ENCODE data around the gene ZNF697. TPM values are rescaled to one million over a fixed set of nuclear protein-coding genes. Genes with fewer than 3 reads are reported as not detected.
A peak's percentile ranks its signal among the peaks of the same experiment; 100 is the strongest.
"Not testable (repeated sequence)": the region's sequence is repeated elsewhere in the genome, so short reads cannot be mapped to it uniquely, and the experiment has no call there.

The ZNF697 gene
- total RNA-seq, 1 donor from 2014 or later: 13.0 TPM

DNA sequence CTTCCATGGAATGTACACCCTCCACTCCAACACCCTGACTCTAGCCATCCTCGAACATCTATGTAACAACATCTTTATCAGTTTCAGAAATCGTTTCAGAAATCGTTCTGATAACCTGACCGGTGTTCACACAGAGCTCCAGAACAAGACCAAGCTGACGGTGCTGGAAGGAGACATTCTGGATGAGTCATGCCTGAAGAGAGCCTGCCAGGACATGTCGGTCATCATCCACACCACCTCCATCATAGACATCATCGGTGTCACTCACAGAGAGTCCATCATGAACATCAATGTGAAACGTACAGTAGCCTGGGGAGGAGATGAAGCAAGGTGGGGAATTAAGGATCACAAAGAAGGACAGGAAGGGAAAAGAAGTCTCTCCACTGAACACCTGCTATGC is 43.0 kb downstream of the ZNF697 start:
- H3K9me3 Mint-ChIP-seq; H3K4me1 Mint-ChIP-seq (ENCODE audit: low read depth); intact Hi-C loops (cut with micrococcal nuclease); H3K27ac Mint-ChIP-seq; H3K36me3 Mint-ChIP-seq (ENCODE audit: low read depth); DNase-seq (ENCODE audit: low spot score); H3K27me3 Mint-ChIP-seq (ENCODE audit: low read depth); H3K4me3 Mint-ChIP-seq (ENCODE audit: low read depth): not testable (repeated sequence)

DNA sequence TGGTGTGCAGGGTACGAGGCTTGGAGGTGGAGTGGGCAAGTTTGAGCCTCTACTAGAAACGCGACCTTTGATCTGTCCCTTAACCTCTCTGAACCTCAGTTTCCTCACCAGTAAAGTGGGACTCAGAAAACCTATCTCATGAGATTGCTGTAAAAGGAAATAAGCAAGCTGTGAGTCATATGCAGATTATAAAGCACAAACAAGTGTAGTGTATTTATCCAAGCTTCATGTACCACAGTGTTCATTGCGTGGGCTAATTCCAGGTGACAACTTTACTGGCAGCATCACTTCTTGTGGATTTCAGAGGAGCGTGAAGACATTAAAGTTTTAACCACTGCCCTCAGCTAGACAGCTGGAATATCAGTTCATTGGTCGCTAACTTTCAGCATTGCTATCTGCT is 44.4 kb downstream of the ZNF697 start:
- Mint-ChIP-seq H3K27me3 (ENCODE audit: low read depth) (peaks cover 3% of the 10 kb centered on the region), H3K4me3 (ENCODE audit: low read depth) (no peak overlapping the region), H3K4me1 (ENCODE audit: low read depth) (peaks cover 5% of the 10 kb centered on the region), H3K27ac (peak overlapping the region; percentile 28), H3K36me3 (ENCODE audit: low read depth) (no peaks in the 10 kb centered on the region), H3K9me3 (no peaks in the 10 kb centered on the region)
- intact Hi-C loops (cut with micrococcal nuclease): no loop called here
- DNase-seq (ENCODE audit: low spot score): no peak

DNA sequence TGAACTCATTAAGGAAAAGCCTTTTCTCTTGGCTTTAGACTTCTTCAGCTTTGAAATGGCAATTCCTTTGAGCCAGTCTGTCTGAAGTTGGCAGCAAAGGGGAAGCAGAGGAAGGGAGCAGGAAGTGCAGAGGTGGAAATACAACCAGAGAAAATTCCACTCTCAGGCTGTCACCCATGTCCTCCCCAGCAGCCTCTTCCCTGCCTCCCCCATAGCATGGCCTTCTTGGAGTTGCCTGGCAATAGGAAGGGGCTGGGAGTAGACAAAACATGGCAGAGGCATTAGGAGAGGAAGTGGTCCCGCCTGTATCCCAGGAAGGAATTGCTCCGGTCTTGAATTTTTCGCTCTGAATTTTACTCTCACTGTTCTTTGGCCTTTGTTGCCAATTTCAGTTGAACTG is 44.8 kb downstream of the ZNF697 start:
- not testable (repeated sequence) for DNase-seq (ENCODE audit: low spot score); H3K9me3 Mint-ChIP-seq

DNA sequence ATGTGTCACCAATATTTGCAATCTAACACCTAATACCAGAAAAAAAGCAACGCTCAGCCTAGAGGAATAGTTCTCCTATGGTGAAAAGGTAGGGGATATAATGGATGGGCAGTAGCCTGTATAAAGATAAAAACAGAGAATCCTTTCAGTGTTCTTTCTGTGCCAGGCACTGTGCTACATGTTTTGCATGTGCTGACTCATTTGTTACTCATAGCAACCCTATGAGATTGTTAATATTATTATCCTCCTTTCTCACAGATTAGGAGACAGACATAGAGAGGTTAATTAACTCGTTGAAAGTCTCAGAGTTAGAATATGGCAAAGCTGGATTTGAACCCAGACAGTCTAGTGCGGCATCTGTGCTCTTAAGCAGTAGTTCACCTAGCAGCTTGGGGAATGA is 45.3 kb downstream of the ZNF697 start:
- H3K4me1 Mint-ChIP-seq (ENCODE audit: low read depth); intact Hi-C loops (cut with micrococcal nuclease); H3K36me3 Mint-ChIP-seq (ENCODE audit: low read depth); H3K9me3 Mint-ChIP-seq; DNase-seq (ENCODE audit: low spot score); H3K27ac Mint-ChIP-seq; H3K4me3 Mint-ChIP-seq (ENCODE audit: low read depth); H3K27me3 Mint-ChIP-seq (ENCODE audit: low read depth): not testable (repeated sequence)

More for the DNA sequence above, 44.8 kb downstream of the ZNF697 start:
- H3K27me3 Mint-ChIP-seq (ENCODE audit: low read depth); H3K36me3 Mint-ChIP-seq (ENCODE audit: low read depth); H3K4me1 Mint-ChIP-seq (ENCODE audit: low read depth); H3K4me3 Mint-ChIP-seq (ENCODE audit: low read depth); intact Hi-C loops (cut with micrococcal nuclease): not testable (repeated sequence)
- peak overlapping the region; percentile 28 for H3K27ac Mint-ChIP-seq

DNA sequence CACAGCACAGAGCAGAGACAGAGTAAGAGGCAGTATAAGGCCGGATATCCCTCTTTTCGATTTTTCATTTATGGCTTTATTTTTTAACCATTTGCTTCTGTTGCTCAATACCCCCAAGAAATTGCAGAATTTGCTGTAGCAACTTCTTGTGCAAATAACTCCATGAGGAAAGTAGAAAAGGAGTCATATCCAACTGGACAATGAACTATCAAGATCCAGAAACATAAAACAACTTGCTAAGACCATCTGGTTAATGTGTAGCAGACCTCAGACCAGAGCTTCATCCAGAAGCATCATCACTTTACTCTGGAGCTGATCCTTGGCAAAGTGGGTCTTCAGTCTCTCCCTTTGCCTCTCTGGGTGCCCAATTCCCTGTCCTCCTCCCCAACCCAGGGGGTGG is 45.9 kb downstream of the ZNF697 start:
- intact Hi-C loops (cut with micrococcal nuclease): no loop called here
- no peak overlapping the region for H3K4me3 Mint-ChIP-seq (ENCODE audit: low read depth)
- peaks cover 3% of the 10 kb centered on the region for H3K27me3 Mint-ChIP-seq (ENCODE audit: low read depth)
- no peak for DNase-seq (ENCODE audit: low spot score)
- H3K36me3 Mint-ChIP-seq (ENCODE audit: low read depth): no peaks in the 10 kb centered on the region
- H3K4me1 Mint-ChIP-seq (ENCODE audit: low read depth): peaks cover 5% of the 10 kb centered on the region
- no peak overlapping the region for H3K27ac Mint-ChIP-seq
- no peaks in the 10 kb centered on the region for H3K9me3 Mint-ChIP-seq

DNA sequence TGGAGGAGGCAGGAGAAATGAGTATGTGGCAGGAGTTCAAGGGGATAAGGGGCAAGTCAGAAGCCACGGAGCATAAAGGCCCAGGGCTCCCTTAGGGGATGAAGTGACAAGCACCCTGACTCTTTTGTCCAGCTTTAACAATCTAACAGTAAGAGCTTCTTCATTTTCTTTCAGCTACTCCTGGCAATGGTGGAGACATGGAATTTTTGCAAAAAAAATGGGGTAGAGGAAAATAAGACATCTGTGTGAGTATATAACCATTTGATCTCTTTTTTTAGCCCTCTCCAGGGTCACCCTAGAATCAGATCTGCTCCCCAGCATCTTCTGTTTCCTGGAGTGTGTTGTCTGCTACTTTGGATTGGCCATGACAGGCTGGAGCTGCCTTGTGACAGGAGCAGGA is 47.1 kb downstream of the ZNF697 start:
- Mint-ChIP-seq H3K4me3 (ENCODE audit: low read depth) (no peak overlapping the region), H3K9me3 (no peaks in the 10 kb centered on the region), H3K27ac (no peak overlapping the region), H3K27me3 (ENCODE audit: low read depth) (peaks cover 3% of the 10 kb centered on the region), H3K36me3 (ENCODE audit: low read depth) (no peaks in the 10 kb centered on the region), H3K4me1 (ENCODE audit: low read depth) (peaks cover 5% of the 10 kb centered on the region)
- intact Hi-C loops (cut with micrococcal nuclease): no loop called here
- DNase-seq (ENCODE audit: low spot score): no peak

DNA sequence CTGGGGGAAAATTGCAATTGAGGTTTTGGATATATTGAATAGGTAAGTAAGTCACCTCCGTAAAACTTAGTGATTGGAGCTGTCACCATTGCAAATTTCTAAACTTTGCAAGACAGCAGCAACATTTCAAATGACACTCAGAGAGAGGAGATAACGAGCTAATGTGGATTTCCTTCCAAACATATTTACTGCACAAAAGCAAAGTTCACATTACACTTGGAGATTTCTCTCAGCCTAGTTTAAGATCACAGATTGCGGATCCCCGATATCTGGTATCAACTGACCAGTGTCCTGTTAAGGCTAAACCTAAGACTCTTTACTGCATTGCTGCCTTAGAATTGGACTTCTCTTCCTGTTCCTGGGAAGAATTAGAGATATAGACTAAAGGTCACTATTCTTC is 47.5 kb downstream of the ZNF697 start:
- Mint-ChIP-seq H3K4me3 (ENCODE audit: low read depth) (no peak overlapping the region), H3K27ac (no peak overlapping the region), H3K9me3 (no peaks in the 10 kb centered on the region), H3K4me1 (ENCODE audit: low read depth) (peaks cover 5% of the 10 kb centered on the region), H3K27me3 (ENCODE audit: low read depth) (peaks cover 3% of the 10 kb centered on the region), H3K36me3 (ENCODE audit: low read depth) (no peaks in the 10 kb centered on the region)
- DNase-seq (ENCODE audit: low spot score): no peak
- intact Hi-C loops (cut with micrococcal nuclease): no loop called here

DNA sequence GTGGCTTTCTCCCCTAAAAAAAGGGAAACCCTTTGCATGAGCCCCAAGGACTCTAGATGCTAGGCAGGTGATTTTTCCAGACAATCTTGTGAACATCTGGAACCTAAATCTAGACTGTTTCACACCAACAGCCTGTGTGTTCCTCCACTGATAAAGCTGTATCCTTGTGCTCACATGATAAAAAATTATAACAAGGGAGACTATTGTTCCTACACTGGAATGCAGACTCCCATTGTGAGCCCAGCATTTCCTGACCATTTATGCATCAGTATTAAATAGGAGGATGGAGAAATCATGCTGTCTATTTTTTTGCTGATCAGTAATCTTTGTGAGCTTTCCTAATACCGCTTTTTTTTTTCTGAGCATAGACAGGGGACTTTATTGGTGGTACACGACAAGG is 52.5 kb downstream of the ZNF697 start:
- no peaks in the 10 kb centered on the region for H3K36me3 Mint-ChIP-seq (ENCODE audit: low read depth)

DNA sequence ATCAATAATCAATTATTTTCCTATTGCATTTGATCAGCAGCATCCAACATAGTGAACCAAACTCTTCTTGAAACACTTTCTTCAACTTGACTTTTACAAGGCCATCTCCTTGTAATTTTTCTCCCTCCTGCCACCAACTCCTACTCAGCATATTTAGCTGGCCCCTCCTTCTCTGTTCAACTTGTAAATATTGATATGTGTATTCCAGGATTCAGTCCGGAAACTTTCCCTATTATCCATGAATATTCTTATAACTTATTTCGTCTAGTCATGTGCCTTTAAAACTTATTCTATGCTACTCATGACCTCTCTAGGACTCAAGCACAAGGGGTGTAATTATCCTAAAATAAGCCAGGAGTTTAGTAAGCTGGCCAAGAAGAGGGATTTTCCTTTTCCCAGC is 52.9 kb downstream of the ZNF697 start:
- no peak for DNase-seq (ENCODE audit: low spot score)
- intact Hi-C loops (cut with micrococcal nuclease): no loop called here
- Mint-ChIP-seq H3K36me3 (ENCODE audit: low read depth) (no peaks in the 10 kb centered on the region), H3K4me1 (ENCODE audit: low read depth) (no peaks in the 10 kb centered on the region), H3K27me3 (ENCODE audit: low read depth) (peaks cover 9% of the 10 kb centered on the region), H3K4me3 (ENCODE audit: low read depth) (no peak overlapping the region), H3K9me3 (no peaks in the 10 kb centered on the region), H3K27ac (no peak overlapping the region)

More for the DNA sequence above, 52.5 kb downstream of the ZNF697 start:
- Mint-ChIP-seq H3K9me3 (no peaks in the 10 kb centered on the region), H3K27ac (no peak overlapping the region), H3K4me3 (ENCODE audit: low read depth) (no peak overlapping the region), H3K4me1 (ENCODE audit: low read depth) (no peaks in the 10 kb centered on the region), H3K27me3 (ENCODE audit: low read depth) (peaks cover 9% of the 10 kb centered on the region)
- DNase-seq (ENCODE audit: low spot score): no peak
- intact Hi-C loops (cut with micrococcal nuclease): no loop called here

DNA sequence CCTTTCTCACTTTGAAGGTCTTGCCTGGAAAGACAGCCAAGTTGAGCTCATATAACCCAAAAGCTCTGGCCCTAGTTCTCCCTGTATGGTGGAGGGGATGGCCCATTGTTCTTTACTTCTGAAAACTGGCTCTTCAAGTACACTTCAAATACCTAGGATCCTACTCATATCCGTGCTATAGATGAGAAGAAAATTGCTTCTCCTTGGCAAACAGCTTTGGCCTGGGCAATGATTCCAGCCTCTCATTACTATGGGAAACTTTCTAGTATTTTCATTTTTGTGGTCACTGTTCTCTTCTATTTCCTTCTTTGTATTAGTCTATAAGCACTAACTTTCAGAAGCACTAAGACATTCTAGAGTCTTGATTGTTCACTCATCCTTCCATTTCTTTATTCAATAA is 53.7 kb downstream of the ZNF697 start:
- no peak overlapping the region for H3K4me3 Mint-ChIP-seq (ENCODE audit: low read depth)
- no peak for DNase-seq (ENCODE audit: low spot score)
- H3K4me1 Mint-ChIP-seq (ENCODE audit: low read depth): no peaks in the 10 kb centered on the region
- no peaks in the 10 kb centered on the region for H3K9me3 Mint-ChIP-seq
- intact Hi-C loops (cut with micrococcal nuclease): no loop called here
- H3K27me3 Mint-ChIP-seq (ENCODE audit: low read depth): peaks cover 9% of the 10 kb centered on the region
- no peak overlapping the region for H3K27ac Mint-ChIP-seq
- H3K36me3 Mint-ChIP-seq (ENCODE audit: low read depth): no peaks in the 10 kb centered on the region

DNA sequence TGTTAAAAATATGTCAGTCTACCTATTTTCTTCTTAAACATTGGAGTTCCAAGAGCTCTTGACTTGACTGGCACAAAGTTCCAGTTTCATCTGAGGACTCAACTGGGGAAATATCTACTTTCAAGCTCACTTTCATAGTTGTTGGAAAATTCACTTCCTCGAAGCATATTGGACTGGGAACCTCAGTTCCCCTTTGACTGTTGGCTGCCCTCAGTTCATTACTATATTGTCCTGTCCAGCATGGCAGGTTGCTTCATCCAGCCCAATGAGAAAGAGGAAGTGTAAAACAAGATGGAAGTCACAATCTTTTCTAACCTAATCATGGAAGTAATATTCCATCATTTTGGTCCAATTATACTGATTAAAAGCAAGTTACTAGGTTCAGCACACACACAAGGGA is 54.3 kb downstream of the ZNF697 start:
- no peaks in the 10 kb centered on the region for H3K36me3 Mint-ChIP-seq (ENCODE audit: low read depth)
- no peak overlapping the region for H3K4me3 Mint-ChIP-seq (ENCODE audit: low read depth)
- H3K27ac Mint-ChIP-seq: no peak overlapping the region
- no peaks in the 10 kb centered on the region for H3K4me1 Mint-ChIP-seq (ENCODE audit: low read depth)
- no peaks in the 10 kb centered on the region for H3K9me3 Mint-ChIP-seq
- DNase-seq (ENCODE audit: low spot score): no peak
- peaks cover 9% of the 10 kb centered on the region for H3K27me3 Mint-ChIP-seq (ENCODE audit: low read depth)
- intact Hi-C loops (cut with micrococcal nuclease): no loop called here

DNA sequence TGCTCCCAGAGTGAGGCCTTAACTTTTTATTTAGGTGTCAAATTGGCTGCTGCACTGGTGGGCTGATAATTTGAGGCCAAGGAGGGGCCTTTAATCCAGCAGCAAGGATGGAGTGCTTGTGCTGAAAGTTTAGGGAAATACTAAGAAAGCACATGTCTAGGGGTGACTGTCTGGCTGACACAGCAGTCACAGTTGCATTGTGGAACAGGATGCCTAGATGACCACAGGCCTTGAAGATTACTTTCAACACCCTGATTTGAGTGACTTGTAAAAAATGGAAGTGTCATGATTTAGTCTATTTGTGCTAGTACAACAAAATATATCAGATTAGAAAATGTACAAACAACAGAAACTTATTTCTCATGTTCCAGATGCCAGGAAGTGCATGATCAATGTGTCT is 57.7 kb downstream of the ZNF697 start:
- H3K27ac Mint-ChIP-seq: no peak overlapping the region
- H3K27me3 Mint-ChIP-seq (ENCODE audit: low read depth): peaks cover 9% of the 10 kb centered on the region
- no peaks in the 10 kb centered on the region for H3K4me1 Mint-ChIP-seq (ENCODE audit: low read depth)
- H3K4me3 Mint-ChIP-seq (ENCODE audit: low read depth): no peak overlapping the region
- no peaks in the 10 kb centered on the region for H3K36me3 Mint-ChIP-seq (ENCODE audit: low read depth)
- intact Hi-C loops (cut with micrococcal nuclease): no loop called here
- H3K9me3 Mint-ChIP-seq: no peaks in the 10 kb centered on the region
- no peak for DNase-seq (ENCODE audit: low spot score)

DNA sequence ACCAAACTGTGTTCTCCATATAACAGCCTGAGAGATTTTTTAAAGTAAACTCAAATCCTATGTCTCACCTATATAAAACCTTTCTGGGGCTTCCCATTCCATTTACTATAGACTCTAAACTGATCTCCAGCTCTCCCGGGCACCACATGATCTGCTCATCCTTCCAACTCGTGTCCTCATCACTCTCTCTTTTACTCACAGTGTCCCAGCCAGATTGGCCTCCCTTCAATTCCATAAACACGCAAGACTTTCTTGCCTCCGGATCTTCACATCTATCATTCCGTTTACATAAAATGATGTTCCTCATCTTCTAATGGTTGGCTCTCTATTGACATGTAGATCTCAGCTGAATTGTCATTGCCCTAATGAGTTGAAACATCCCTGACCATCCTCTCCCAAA is 59.4 kb downstream of the ZNF697 start:
- Mint-ChIP-seq H3K9me3 (no peaks in the 10 kb centered on the region), H3K4me3 (ENCODE audit: low read depth) (no peak overlapping the region), H3K27ac (no peak overlapping the region), H3K27me3 (ENCODE audit: low read depth) (peaks cover 2% of the 10 kb centered on the region), H3K4me1 (ENCODE audit: low read depth) (no peaks in the 10 kb centered on the region), H3K36me3 (ENCODE audit: low read depth) (no peaks in the 10 kb centered on the region)
- intact Hi-C loops (cut with micrococcal nuclease): no loop called here
- no peak for DNase-seq (ENCODE audit: low spot score)

DNA sequence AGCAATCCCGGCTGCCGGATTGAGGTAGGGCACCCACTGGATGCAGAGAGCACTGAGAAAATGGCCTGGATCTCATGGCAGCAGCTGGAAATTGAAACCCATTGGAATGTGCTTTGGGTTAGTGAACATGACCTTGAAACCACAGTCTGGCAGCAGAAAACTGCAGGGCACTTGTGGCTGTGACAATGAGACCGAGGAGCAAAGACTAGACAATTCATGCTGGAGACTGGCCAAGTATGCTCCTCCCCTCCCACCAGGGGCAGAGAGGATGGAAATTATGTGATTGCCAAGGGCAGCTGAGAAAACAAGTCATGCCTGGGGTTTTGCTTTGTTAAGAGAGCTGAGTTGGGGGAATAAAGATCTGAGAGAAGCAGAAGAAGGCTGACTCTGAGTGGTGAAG is 60.7 kb downstream of the ZNF697 start:
- Mint-ChIP-seq H3K27ac (no peak overlapping the region), H3K9me3 (no peaks in the 10 kb centered on the region), H3K4me1 (ENCODE audit: low read depth) (no peaks in the 10 kb centered on the region), H3K4me3 (ENCODE audit: low read depth) (no peak overlapping the region), H3K36me3 (ENCODE audit: low read depth) (no peaks in the 10 kb centered on the region), H3K27me3 (ENCODE audit: low read depth) (peaks cover 4% of the 10 kb centered on the region)
- intact Hi-C loops (cut with micrococcal nuclease): no loop called here
- no peak for DNase-seq (ENCODE audit: low spot score)
